AG08396 (cell line): ENCODE measurements around the gene GRIK3.

Source experiments
- DNase-seq: peaks from one replicate; pipeline ENCODE4 v3.0.0; 2012; ENCODE audit warnings: low spot score, mixed read lengths

The GRIK3 gene

GRCh38 chr1:37015713-37016112, 18.6 kb downstream of the GRIK3 start:
- no peak for DNase-seq

GRCh38 chr1:37012226-37012625, 22.1 kb downstream of the GRIK3 start:
- DNase-seq = no peak

- DNase-seq = no peak
These were observed 24.3 kb downstream of the GRIK3 start for GRCh38 chr1:37010011-37010410.

GRCh38 chr1:37009521-37009920, 24.8 kb downstream of the GRIK3 start:
- no peak for DNase-seq

- DNase-seq = no peak
These were observed 28.0 kb downstream of the GRIK3 start for GRCh38 chr1:37006132-37006868.

GRCh38 chr1:37002898-37003297, 31.4 kb downstream of the GRIK3 start:
- no peak for DNase-seq

GRCh38 chr1:37001703-37002102, 32.6 kb downstream of the GRIK3 start:
- DNase-seq = no peak

- no peak for DNase-seq
These were observed 38.2 kb downstream of the GRIK3 start for GRCh38 chr1:36996106-36996505.

- DNase-seq = no peak
These were observed 39.4 kb downstream of the GRIK3 start for GRCh38 chr1:36994868-36995267.

GRCh38 chr1:36994294-36994693, 40.0 kb downstream of the GRIK3 start:
- DNase-seq = no peak

- DNase-seq = no peak
These were observed 42.0 kb downstream of the GRIK3 start for GRCh38 chr1:36992139-36992943.

GRCh38 chr1:36991551-36991950, 42.8 kb downstream of the GRIK3 start:
- DNase-seq = no peak

- no peak for DNase-seq
These were observed 43.4 kb downstream of the GRIK3 start for GRCh38 chr1:36990928-36991327.

- no peak for DNase-seq
These were observed 45.1 kb downstream of the GRIK3 start for GRCh38 chr1:36989241-36989640.

- DNase-seq = no peak
These were observed 45.5 kb downstream of the GRIK3 start for GRCh38 chr1:36988741-36989193.

GRCh38 chr1:36988321-36988720, 46.0 kb downstream of the GRIK3 start:
- DNase-seq = no peak

GRCh38 chr1:36987276-36987675, 47.0 kb downstream of the GRIK3 start:
- DNase-seq = no peak

GRCh38 chr1:36986241-36986985, 47.9 kb downstream of the GRIK3 start:
- DNase-seq = no peak

GRCh38 chr1:36984675-36985074, 49.6 kb downstream of the GRIK3 start:
- DNase-seq = no peak

- no peak for DNase-seq
These were observed 50.3 kb downstream of the GRIK3 start for GRCh38 chr1:36984026-36984425.

- DNase-seq = no peak
These were observed 51.6 kb downstream of the GRIK3 start for GRCh38 chr1:36982709-36983108.

GRCh38 chr1:36981771-36982622, 52.3 kb downstream of the GRIK3 start:
- DNase-seq = no peak
